ENCODE measurements around the gene IQCM.

Gene IQCM

GRCh38 chr4:149815743-149816142, at the start of gene IQCM:
Gene IQCM, minus strand, starts transcription at chr4:149815843. Its CDS starts 73,152 bp downstream, at chr4:149742691.
- TF ChIP-seq GATA3 (IDR thresholded peaks at IDR 0.05; ENCODE audit: low read depth, low read length), result no peak
- no peak for TF ChIP-seq GATA2 (IDR thresholded peaks at IDR 0.05; ENCODE audit: low read depth, low read length)

GRCh38 chr4:149857446-149857845, 41.8 kb upstream of the IQCM start:
- no peak for TF ChIP-seq GATA2 (IDR thresholded peaks at IDR 0.05; ENCODE audit: low read depth, low read length)
- TF ChIP-seq GATA3 (IDR thresholded peaks at IDR 0.05; ENCODE audit: low read depth, low read length), result no peak

- TF ChIP-seq GATA2 (IDR thresholded peaks at IDR 0.05; ENCODE audit: low read depth, low read length) (no peak), GATA3 (IDR thresholded peaks at IDR 0.05; ENCODE audit: low read depth, low read length) (no peak)
Measured at GRCh38 chr4:149845743-149846142, 30.1 kb upstream of the IQCM start.

- TF ChIP-seq GATA3 (IDR thresholded peaks at IDR 0.05; ENCODE audit: low read depth, low read length), result no peak
- TF ChIP-seq GATA2 (IDR thresholded peaks at IDR 0.05; ENCODE audit: low read depth, low read length), result no peak
Measured at GRCh38 chr4:149841686-149842085, 26.0 kb upstream of the IQCM start.

GRCh38 chr4:149838036-149838435, 22.4 kb upstream of the IQCM start:
- no peak for TF ChIP-seq GATA2 (IDR thresholded peaks at IDR 0.05; ENCODE audit: low read depth, low read length)
- TF ChIP-seq GATA3 (IDR thresholded peaks at IDR 0.05; ENCODE audit: low read depth, low read length), result no peak

GRCh38 chr4:149836546-149836945, 20.9 kb upstream of the IQCM start:
- no peak for TF ChIP-seq GATA3 (IDR thresholded peaks at IDR 0.05; ENCODE audit: low read depth, low read length)
- TF ChIP-seq GATA2 (IDR thresholded peaks at IDR 0.05; ENCODE audit: low read depth, low read length), result no peak

- no peak for TF ChIP-seq GATA3 (IDR thresholded peaks at IDR 0.05; ENCODE audit: low read depth, low read length)
- no peak for TF ChIP-seq GATA2 (IDR thresholded peaks at IDR 0.05; ENCODE audit: low read depth, low read length)
Measured at GRCh38 chr4:149835280-149835679, 19.6 kb upstream of the IQCM start.

GRCh38 chr4:149831656-149832208, 16.1 kb upstream of the IQCM start:
- no peak for TF ChIP-seq GATA2 (IDR thresholded peaks at IDR 0.05; ENCODE audit: low read depth, low read length)
- no peak for TF ChIP-seq GATA3 (IDR thresholded peaks at IDR 0.05; ENCODE audit: low read depth, low read length)

GRCh38 chr4:149830823-149831222, 15.2 kb upstream of the IQCM start:
- TF ChIP-seq GATA2 (IDR thresholded peaks at IDR 0.05; ENCODE audit: low read depth, low read length) (no peak), GATA3 (IDR thresholded peaks at IDR 0.05; ENCODE audit: low read depth, low read length) (no peak)

- no peak for TF ChIP-seq GATA2 (IDR thresholded peaks at IDR 0.05; ENCODE audit: low read depth, low read length)
- no peak for TF ChIP-seq GATA3 (IDR thresholded peaks at IDR 0.05; ENCODE audit: low read depth, low read length)
Measured at GRCh38 chr4:149825336-149825735, 9.7 kb upstream of the IQCM start.

GRCh38 chr4:149823769-149824221, 8.2 kb upstream of the IQCM start:
- TF ChIP-seq GATA3 (IDR thresholded peaks at IDR 0.05; ENCODE audit: low read depth, low read length) (no peak), GATA2 (IDR thresholded peaks at IDR 0.05; ENCODE audit: low read depth, low read length) (no peak)

- TF ChIP-seq GATA2 (IDR thresholded peaks at IDR 0.05; ENCODE audit: low read depth, low read length) (no peak), GATA3 (IDR thresholded peaks at IDR 0.05; ENCODE audit: low read depth, low read length) (no peak)
Measured at GRCh38 chr4:149801416-149801815, 14.2 kb downstream of the IQCM start.

- TF ChIP-seq GATA2 (IDR thresholded peaks at IDR 0.05; ENCODE audit: low read depth, low read length), result no peak
- no peak for TF ChIP-seq GATA3 (IDR thresholded peaks at IDR 0.05; ENCODE audit: low read depth, low read length)
Measured at GRCh38 chr4:149799546-149799945, 16.1 kb downstream of the IQCM start.

- TF ChIP-seq GATA3 (IDR thresholded peaks at IDR 0.05; ENCODE audit: low read depth, low read length) (no peak), GATA2 (IDR thresholded peaks at IDR 0.05; ENCODE audit: low read depth, low read length) (no peak)
Measured at GRCh38 chr4:149796381-149796780, 19.3 kb downstream of the IQCM start.

GRCh38 chr4:149795256-149795655, 20.4 kb downstream of the IQCM start:
- no peak for TF ChIP-seq GATA3 (IDR thresholded peaks at IDR 0.05; ENCODE audit: low read depth, low read length)
- TF ChIP-seq GATA2 (IDR thresholded peaks at IDR 0.05; ENCODE audit: low read depth, low read length), result no peak

GRCh38 chr4:149794352-149794751, 21.3 kb downstream of the IQCM start:
- no peak for TF ChIP-seq GATA3 (IDR thresholded peaks at IDR 0.05; ENCODE audit: low read depth, low read length)
- no peak for TF ChIP-seq GATA2 (IDR thresholded peaks at IDR 0.05; ENCODE audit: low read depth, low read length)
